Endothelial cell (in vitro differentiated cells): ENCODE measurements around the gene HDAC4. TPM values are rescaled to one million over a fixed set of nuclear protein-coding genes. Genes with fewer than 3 reads are reported as not detected.

Source experiments
- DNase-seq: peaks from one replicate; pipeline ENCODE4 v3.0.0; 2021; ENCODE audit warnings: low spot score
- H3K27ac Mint-ChIP-seq: one replicate; pipeline ENCODE4 v1.8.0; 2021; ENCODE audit warnings: mixed read lengths, inconsistent platforms; ENCODE audit not compliant: unreplicated experiment
- H3K27me3 Mint-ChIP-seq: one replicate; pipeline ENCODE4 v1.8.0; 2021; ENCODE audit warnings: mild to moderate bottlenecking, moderate library complexity, mixed read lengths, inconsistent platforms; ENCODE audit not compliant: unreplicated experiment
- H3K36me3 Mint-ChIP-seq: one replicate; pipeline ENCODE4 v1.8.0; 2021; ENCODE audit warnings: mild to moderate bottlenecking, low read depth, mixed read lengths, inconsistent platforms; ENCODE audit not compliant: unreplicated experiment
- H3K4me1 Mint-ChIP-seq: one replicate; pipeline ENCODE4 v1.8.0; 2021; ENCODE audit warnings: mild to moderate bottlenecking, mixed read lengths, inconsistent platforms; ENCODE audit not compliant: unreplicated experiment
- H3K4me3 Mint-ChIP-seq: one replicate; pipeline ENCODE4 v1.8.0; 2021; ENCODE audit warnings: mild to moderate bottlenecking, mixed read lengths, inconsistent platforms; ENCODE audit not compliant: unreplicated experiment
- H3K9me3 Mint-ChIP-seq: one replicate; pipeline ENCODE4 v1.8.0; 2021; ENCODE audit warnings: mixed read lengths, inconsistent platforms; ENCODE audit not compliant: unreplicated experiment
- total RNA-seq: library from RNA; stranded (reverse); fragmentation: NEBNext Ultra II Directional; extraction: Animal tissue kit (Norgen Biotek cat#: 25700); gene quantifications from one replicate; pipeline ENCODE4 v1.2.1, GENCODE V29; 2021; ENCODE audit not compliant: unreplicated experiment
- TF ChIP-seq, protein P1 (sequence below): fragments of 200-600 bp; sonication (generic); IDR thresholded peaks from one replicate; pipeline ENCODE4 v1.5.0; 2021; ENCODE audit warnings: antibody characterized with exemption; ENCODE audit not compliant: unreplicated experiment

The HDAC4 gene
- total RNA-seq, 1 donor from 2014 or later: 26.0 TPM

DNA sequence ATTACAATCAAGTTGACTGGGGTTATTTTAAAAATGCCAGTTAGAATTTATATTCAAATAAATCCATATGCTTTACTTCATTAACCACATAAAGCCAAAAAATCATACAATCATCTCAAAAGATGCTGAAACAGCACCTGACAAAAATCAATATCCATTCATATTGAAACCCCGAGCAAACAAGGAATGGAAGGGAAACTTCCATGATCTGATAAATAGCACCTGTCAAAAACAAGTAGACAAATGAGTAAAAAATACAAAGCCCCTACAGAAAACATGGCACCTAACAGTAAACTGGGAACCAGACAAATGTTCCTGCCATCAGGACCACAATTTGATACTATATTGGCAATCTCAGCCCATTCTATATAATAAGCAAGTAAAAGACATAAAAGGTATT is 227.5 kb downstream of the HDAC4 start:
- peaks cover 54% of the 10 kb centered on the region for H3K36me3 Mint-ChIP-seq
- TF ChIP-seq, protein P1, sequence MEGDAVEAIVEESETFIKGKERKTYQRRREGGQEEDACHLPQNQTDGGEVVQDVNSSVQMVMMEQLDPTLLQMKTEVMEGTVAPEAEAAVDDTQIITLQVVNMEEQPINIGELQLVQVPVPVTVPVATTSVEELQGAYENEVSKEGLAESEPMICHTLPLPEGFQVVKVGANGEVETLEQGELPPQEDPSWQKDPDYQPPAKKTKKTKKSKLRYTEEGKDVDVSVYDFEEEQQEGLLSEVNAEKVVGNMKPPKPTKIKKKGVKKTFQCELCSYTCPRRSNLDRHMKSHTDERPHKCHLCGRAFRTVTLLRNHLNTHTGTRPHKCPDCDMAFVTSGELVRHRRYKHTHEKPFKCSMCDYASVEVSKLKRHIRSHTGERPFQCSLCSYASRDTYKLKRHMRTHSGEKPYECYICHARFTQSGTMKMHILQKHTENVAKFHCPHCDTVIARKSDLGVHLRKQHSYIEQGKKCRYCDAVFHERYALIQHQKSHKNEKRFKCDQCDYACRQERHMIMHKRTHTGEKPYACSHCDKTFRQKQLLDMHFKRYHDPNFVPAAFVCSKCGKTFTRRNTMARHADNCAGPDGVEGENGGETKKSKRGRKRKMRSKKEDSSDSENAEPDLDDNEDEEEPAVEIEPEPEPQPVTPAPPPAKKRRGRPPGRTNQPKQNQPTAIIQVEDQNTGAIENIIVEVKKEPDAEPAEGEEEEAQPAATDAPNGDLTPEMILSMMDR: no peak
- H3K9me3 Mint-ChIP-seq: peaks cover 4% of the 10 kb centered on the region
- H3K4me3 Mint-ChIP-seq: no peak overlapping the region
- H3K27me3 Mint-ChIP-seq: peaks cover 2% of the 10 kb centered on the region
- no peaks in the 10 kb centered on the region for H3K4me1 Mint-ChIP-seq
- no peak overlapping the region for H3K27ac Mint-ChIP-seq
- DNase-seq: no peak

DNA sequence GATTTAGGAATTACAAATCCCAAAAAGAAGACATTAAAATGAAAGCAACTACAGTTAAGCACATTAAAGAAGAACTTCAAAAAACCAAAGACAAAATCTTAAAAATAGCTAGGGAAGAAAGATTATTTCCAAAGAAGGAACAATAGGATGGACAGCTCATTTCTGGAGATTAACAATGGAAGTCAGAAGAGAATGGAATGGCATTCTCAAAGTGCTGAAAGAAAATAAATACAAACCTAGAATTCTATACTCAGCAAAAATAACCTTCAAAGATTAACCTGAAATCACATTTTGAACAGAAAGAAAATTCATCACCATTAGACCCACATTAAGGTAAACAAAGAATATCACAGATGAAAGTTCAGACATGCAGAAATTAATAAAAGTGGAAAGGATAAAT is 229.2 kb downstream of the HDAC4 start:
- peaks cover 2% of the 10 kb centered on the region for H3K27me3 Mint-ChIP-seq
- TF ChIP-seq, protein P1: no peak
- no peak overlapping the region for H3K4me3 Mint-ChIP-seq
- H3K9me3 Mint-ChIP-seq: peaks cover 4% of the 10 kb centered on the region
- DNase-seq: no peak
- H3K27ac Mint-ChIP-seq: no peak overlapping the region
- H3K4me1 Mint-ChIP-seq: no peaks in the 10 kb centered on the region
- peaks cover 39% of the 10 kb centered on the region for H3K36me3 Mint-ChIP-seq

GRCh38 chr2:239169311-239170048 is 231.3 kb downstream of the HDAC4 start:
- Mint-ChIP-seq H3K27ac (no peak overlapping the region), H3K4me1 (no peaks in the 10 kb centered on the region), H3K9me3 (peaks cover 4% of the 10 kb centered on the region), H3K27me3 (peaks cover 4% of the 10 kb centered on the region), H3K4me3 (no peak overlapping the region), H3K36me3 (peaks cover 22% of the 10 kb centered on the region)
- DNase-seq: no peak
- TF ChIP-seq, protein P1: no peak

DNA sequence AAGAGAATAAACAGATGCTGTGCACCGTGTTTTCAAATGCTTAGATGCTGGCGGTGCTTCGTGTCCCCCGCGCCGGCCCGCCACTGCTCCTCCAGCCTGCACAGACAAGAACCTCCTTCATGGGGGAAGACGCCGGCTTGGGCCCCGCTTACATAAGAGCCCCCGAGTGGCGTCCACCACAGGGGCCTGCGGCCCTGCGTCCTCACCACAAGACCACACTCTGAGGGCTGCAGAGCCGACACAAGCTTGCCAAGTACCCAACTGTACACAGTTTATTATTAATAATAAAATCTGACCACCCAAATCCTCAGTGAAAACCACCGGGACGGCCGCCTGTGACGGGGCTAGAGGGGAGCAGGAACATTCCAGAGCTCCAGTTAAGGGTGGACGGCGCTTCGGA is 232.2 kb downstream of the HDAC4 start:
- peaks cover 18% of the 10 kb centered on the region for H3K36me3 Mint-ChIP-seq
- H3K9me3 Mint-ChIP-seq: no peaks in the 10 kb centered on the region
- no peaks in the 10 kb centered on the region for H3K4me1 Mint-ChIP-seq
- no peak overlapping the region for H3K4me3 Mint-ChIP-seq
- DNase-seq: no peak
- H3K27ac Mint-ChIP-seq: no peak overlapping the region
- H3K27me3 Mint-ChIP-seq: peaks cover 2% of the 10 kb centered on the region
- TF ChIP-seq, protein P1: no peak

GRCh38 chr2:239167766-239168444 is 232.9 kb downstream of the HDAC4 start:
- no peak for DNase-seq
- Mint-ChIP-seq H3K27ac (no peak overlapping the region), H3K9me3 (no peaks in the 10 kb centered on the region), H3K4me1 (no peaks in the 10 kb centered on the region), H3K4me3 (no peak overlapping the region), H3K36me3 (peaks cover 18% of the 10 kb centered on the region), H3K27me3 (peaks cover 2% of the 10 kb centered on the region)
- TF ChIP-seq, protein P1: no peak
